Neural cell (in vitro differentiated cells): Measurements from ENCODE around the gene TUBAL3.

ENCODE experiments used
- CTCF ChIP-seq: fragments of 450-650 bp; IDR thresholded peaks from 2 replicates; pipeline ENCODE4 v1.5.1; 2014; ENCODE audit warnings: antibody characterized with exemption, mild to moderate bottlenecking, moderate library complexity; ENCODE audit not compliant: poor library complexity, severe bottlenecking
- EP300 ChIP-seq: fragments of 450-650 bp; conservative IDR thresholded peaks from 2 replicates; pipeline ENCODE4 v1.6.1; 2014; ENCODE audit warnings: antibody characterized with exemption, mild to moderate bottlenecking, moderate library complexity; ENCODE audit not compliant: poor library complexity, severe bottlenecking
- EZH2 ChIP-seq: fragments of 200-600, 300-800 bp; shearing (Covaris generic), sonication (generic); IDR thresholded peaks from 2 replicates; pipeline ENCODE4 v1.6.1; 2014; ENCODE audit warnings: antibody characterized with exemption, low read length, borderline replicate concordance, mild to moderate bottlenecking; ENCODE audit not compliant: insufficient read depth, poor library complexity, severe bottlenecking
- MXI1 ChIP-seq: fragments of 450-650 bp; conservative IDR thresholded peaks from 2 replicates; pipeline ENCODE4 v1.6.1; 2014; ENCODE audit warnings: antibody characterized with exemption, mild to moderate bottlenecking; ENCODE audit not compliant: poor library complexity, severe bottlenecking
- POLR2AphosphoS5 ChIP-seq: IDR thresholded peaks from 2 replicates; pipeline ENCODE4 v1.6.1; 2012
- RAD21 ChIP-seq: fragments of 450-650 bp; conservative IDR thresholded peaks from 2 replicates; pipeline ENCODE4 v1.6.1; 2014; ENCODE audit warnings: antibody characterized with exemption, mild to moderate bottlenecking, moderate library complexity
- REST ChIP-seq: IDR thresholded peaks from 2 replicates; pipeline ENCODE4 v1.6.1; 2012; ENCODE audit warnings: borderline replicate concordance
- SMC3 ChIP-seq: fragments of 450-650 bp; conservative IDR thresholded peaks from 2 replicates; pipeline ENCODE4 v1.6.1; 2014; ENCODE audit warnings: antibody characterized with exemption, mild to moderate bottlenecking, moderate library complexity; ENCODE audit not compliant: poor library complexity
- TAF1 ChIP-seq: IDR thresholded peaks from 2 replicates; pipeline ENCODE4 v1.6.1; 2012; ENCODE audit warnings: low read depth

GRCh38 chr10:5370493-5371352, 33.9 kb downstream of the TUBAL3 start:
- TF ChIP-seq EZH2 = no peak
- TF ChIP-seq RAD21 = no peak
- no peak for TF ChIP-seq EP300
- TF ChIP-seq CTCF = no peak
- TF ChIP-seq POLR2AphosphoS5 = no peak
- TF ChIP-seq REST = no peak
- TF ChIP-seq TAF1 = no peak
- no peak for TF ChIP-seq MXI1
- no peak for TF ChIP-seq SMC3
